ENCODE data around the gene PLCD4.

The PLCD4 gene

GRCh38 chr2:218662377-218662776, 54.7 kb downstream of the PLCD4 start:
- in situ Hi-C loops (cut with HindIII; ENCODE audit: low sequenced_read_pairs): no loop called here

- in situ Hi-C loops (cut with HindIII; ENCODE audit: low sequenced_read_pairs): no loop called here
Observed at GRCh38 chr2:218662827-218663226, 55.1 kb downstream of the PLCD4 start.

GRCh38 chr2:218663901-218664300, 56.2 kb downstream of the PLCD4 start:
- in situ Hi-C loops (cut with HindIII; ENCODE audit: low sequenced_read_pairs): no loop called here

GRCh38 chr2:218664653-218665052, 57.0 kb downstream of the PLCD4 start:
- in situ Hi-C loops (cut with HindIII; ENCODE audit: low sequenced_read_pairs): no loop called here

GRCh38 chr2:218671097-218671653, 63.5 kb downstream of the PLCD4 start:
- in situ Hi-C loops (cut with HindIII; ENCODE audit: low sequenced_read_pairs): no loop called here

- in situ Hi-C loops (cut with HindIII; ENCODE audit: low sequenced_read_pairs): no loop called here
Observed at GRCh38 chr2:218671654-218672566, 64.2 kb downstream of the PLCD4 start, which contains the start of the genes RNF25 and STK36. RNF25 (minus strand) TSS chr2:218672002; CDS start chr2:218671970, 32 bp downstream. STK36 (plus strand) TSS chr2:218672086; CDS start chr2:218672830, 744 bp downstream.

GRCh38 chr2:218679119-218679518, 71.4 kb downstream of the PLCD4 start:
- in situ Hi-C loops (cut with HindIII; ENCODE audit: low sequenced_read_pairs): no loop called here

GRCh38 chr2:218680061-218680460, 72.4 kb downstream of the PLCD4 start:
- in situ Hi-C loops (cut with HindIII; ENCODE audit: low sequenced_read_pairs): no loop called here

All from endothelial cell of hepatic sinusoid (primary cell).